CD14-positive monocyte (primary cell): ENCODE results near the gene LAMA3. TPM values are rescaled to one million over a fixed set of nuclear protein-coding genes. Genes with fewer than 3 reads are reported as not detected.

Experiments used
- DNase-seq, 3 donors: peaks; one replicate each; pipeline ENCODE4 v3.0.0-alpha.2; 2011 to 2022
- H2AFZ ChIP-seq: 2 replicates; pipeline ENCODE4 v1.6.0; 2012; ENCODE audit warnings: mild to moderate bottlenecking, low read depth, low read length, inconsistent platforms; ENCODE audit not compliant: insufficient read depth, poor library complexity, severe bottlenecking
- H3K27ac ChIP-seq, 2 donors: 1 replicate in 1 of 2; 2 replicates in 1 of 2; pipeline ENCODE4 v1.5.1; 2012 to 2013; ENCODE audit warnings: low read length in 2 of 2, control low read depth in 1 of 2, inconsistent platforms in 1 of 2, low read depth in 1 of 2, mild to moderate bottlenecking in 1 of 2
- H3K27me3 ChIP-seq, 2 donors: one replicate each; pipeline versions ENCODE4 v1.6.0 to v1.6.1; 2011 to 2013; ENCODE audit warnings: low read length in 2 of 2; ENCODE audit not compliant: control insufficient read depth in 2 of 2, insufficient read depth in 2 of 2
- H3K36me3 ChIP-seq, 2 donors: replicated peaks in 1 of 2; 1 replicate in 1 of 2; 2 replicates in 1 of 2; pipeline versions ENCODE4 v1.5.1 to v1.6.1; 2012 to 2013; ENCODE audit warnings: low read length in 2 of 2, control low read depth in 1 of 2, inconsistent platforms in 1 of 2, mild to moderate bottlenecking in 1 of 2; ENCODE audit not compliant: insufficient read depth in 2 of 2, control insufficient read depth in 1 of 2
- H3K4me1 ChIP-seq, 2 donors: 1 replicate in 1 of 2; 2 replicates in 1 of 2; pipeline versions ENCODE4 v1.5.1 to v1.6.1; 2012 to 2013; ENCODE audit warnings: low read length in 2 of 2, control low read depth in 1 of 2, inconsistent platforms in 1 of 2, mild to moderate bottlenecking in 1 of 2, moderate library complexity in 1 of 2; ENCODE audit not compliant: insufficient read depth in 2 of 2, control insufficient read depth in 1 of 2
- H3K4me2 ChIP-seq: replicated peaks from 2 replicates; pipeline ENCODE3; 2012; ENCODE audit warnings: low read length, moderate library complexity, mild to moderate bottlenecking; ENCODE audit not compliant: poor library complexity, severe bottlenecking; ENCODE audit errors: extremely low read depth
- H3K4me3 ChIP-seq, 3 experiments: fragments of 200-600 bp in 1 of 3; sonication (generic) in 1 of 3; replicated peaks in 1 of 3; 1 replicate in 2 of 3; 2 replicates in 1 of 3; pipeline ENCODE4 v1.5.1; 2011 to 2013; ENCODE audit warnings: low read length in 3 of 3, mild to moderate bottlenecking in 3 of 3, control low read depth in 2 of 3, low read depth in 2 of 3, inconsistent platforms in 1 of 3, moderate library complexity in 1 of 3
- H3K79me2 ChIP-seq: 2 replicates; pipeline ENCODE4 v1.6.0; 2012; ENCODE audit warnings: mild to moderate bottlenecking, control low read depth, inconsistent platforms, low read length, moderate library complexity; ENCODE audit not compliant: insufficient read depth
- H3K9ac ChIP-seq: 2 replicates; pipeline ENCODE4 v1.6.0; 2017; ENCODE audit warnings: low read length, mild to moderate bottlenecking; ENCODE audit not compliant: insufficient read depth, poor library complexity, severe bottlenecking
- H3K9me3 ChIP-seq, 2 donors: replicated peaks in 1 of 2; 1 replicate in 1 of 2; 2 replicates in 1 of 2; pipeline versions ENCODE4 v1.5.1 to v1.6.1; 2012 to 2013; ENCODE audit warnings: low read length in 2 of 2, control low read depth in 1 of 2; ENCODE audit not compliant: control insufficient read depth in 1 of 2, insufficient read depth in 1 of 2
- H4K20me1 ChIP-seq: 2 replicates; pipeline ENCODE4 v1.6.0; 2012; ENCODE audit warnings: mild to moderate bottlenecking, low read length, control low read depth, moderate library complexity; ENCODE audit not compliant: insufficient read depth
- H3K27ac Mint-ChIP-seq, 7 donors: one replicate each; pipeline ENCODE4 v1.8.0; 2020; ENCODE audit warnings: mild to moderate bottlenecking in 7 of 7, mixed read lengths in 7 of 7, moderate library complexity in 6 of 7, inconsistent platforms in 2 of 7
- H3K27me3 Mint-ChIP-seq, 3 donors: one replicate each; pipeline ENCODE4 v1.8.0; 2021 to 2022; ENCODE audit warnings: low read depth in 3 of 3, mild to moderate bottlenecking in 3 of 3, mixed read lengths in 3 of 3, moderate library complexity in 3 of 3, inconsistent platforms in 1 of 3
- H3K36me3 Mint-ChIP-seq, 2 donors: one replicate each; pipeline ENCODE4 v1.8.0; 2020; ENCODE audit warnings: mixed read lengths in 2 of 2, inconsistent platforms in 1 of 2, mild to moderate bottlenecking in 1 of 2
- H3K4me1 Mint-ChIP-seq: one replicate; pipeline ENCODE4 v1.8.0; 2020; ENCODE audit warnings: mild to moderate bottlenecking, mixed read lengths
- H3K4me3 Mint-ChIP-seq, 2 donors: one replicate each; pipeline ENCODE4 v1.8.0; 2020; ENCODE audit warnings: mild to moderate bottlenecking in 2 of 2, mixed read lengths in 2 of 2, moderate library complexity in 1 of 2
- H3K9me3 Mint-ChIP-seq, 7 donors: one replicate each; pipeline ENCODE4 v1.8.0; 2020 to 2022; ENCODE audit warnings: mixed read lengths in 7 of 7, mild to moderate bottlenecking in 6 of 7, moderate library complexity in 6 of 7, inconsistent platforms in 2 of 7
- WGBS: methylation state at CpG from one replicate; pipeline ENCODE4 v1.1.5; 2013; ENCODE audit warnings: missing lambda C conversion rate; ENCODE audit not compliant: insufficient coverage; 5-methylcytosine and 5-hydroxymethylcytosine counted together
- intact Hi-C, 2 donors: fragments of 100-400 bp; cut with micrococcal nuclease; formaldehyde crosslinking; loops; one replicate each; pipeline versions ENCODE4 v1.15.0 to v1.15.1; 2023
- polyA plus RNA-seq, 3 donors: library from polyadenylated mRNA; depleted of rRNA in 1 of 3; unstranded in 2 of 3; stranded (reverse) in 1 of 3; fragments of 300-500 nt in 2 of 3; fragments of >200 nt in 1 of 3; fragmentation: Illumina TruSeq in 2 of 3; gene quantifications; 1 replicate in 2 of 3; 2 replicates in 1 of 3; pipeline ENCODE4 v1.2.3, GENCODE V29; 2012 to 2021
- TF ChIP-seq, protein P1 (sequence below): fragments of 200-600 bp; IDR thresholded peaks from one replicate; pipeline ENCODE4 v1.8.0; 2022; ENCODE audit warnings: antibody characterized with exemption, mild to moderate bottlenecking

The LAMA3 gene
- polyA plus RNA-seq, 3 donors, result not detected

DNA sequence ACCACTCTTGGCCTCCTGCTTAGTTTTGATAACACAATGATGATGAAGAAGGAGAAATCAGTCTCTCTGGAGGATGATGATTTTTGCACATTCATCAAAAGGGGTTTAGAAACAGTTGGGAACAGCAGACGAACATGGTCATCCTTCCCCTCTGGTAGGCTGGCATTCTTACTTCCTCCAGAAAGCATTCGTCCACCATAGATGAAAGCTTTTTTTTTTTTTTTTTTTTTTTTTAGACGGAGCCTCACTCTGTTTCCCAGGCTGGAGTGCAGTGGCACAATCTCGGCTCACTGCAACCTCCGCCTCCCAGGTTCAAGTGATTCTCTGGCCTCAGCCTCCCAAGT is 281.8 kb downstream of the LAMA3 start:
- Histone ChIP-seq H3K4me3 (no peak overlapping the region), H3K4me2 (no peak overlapping the region)
- WGBS, result no CpG with 5 or more reads among the region's 5 CpGs

DNA sequence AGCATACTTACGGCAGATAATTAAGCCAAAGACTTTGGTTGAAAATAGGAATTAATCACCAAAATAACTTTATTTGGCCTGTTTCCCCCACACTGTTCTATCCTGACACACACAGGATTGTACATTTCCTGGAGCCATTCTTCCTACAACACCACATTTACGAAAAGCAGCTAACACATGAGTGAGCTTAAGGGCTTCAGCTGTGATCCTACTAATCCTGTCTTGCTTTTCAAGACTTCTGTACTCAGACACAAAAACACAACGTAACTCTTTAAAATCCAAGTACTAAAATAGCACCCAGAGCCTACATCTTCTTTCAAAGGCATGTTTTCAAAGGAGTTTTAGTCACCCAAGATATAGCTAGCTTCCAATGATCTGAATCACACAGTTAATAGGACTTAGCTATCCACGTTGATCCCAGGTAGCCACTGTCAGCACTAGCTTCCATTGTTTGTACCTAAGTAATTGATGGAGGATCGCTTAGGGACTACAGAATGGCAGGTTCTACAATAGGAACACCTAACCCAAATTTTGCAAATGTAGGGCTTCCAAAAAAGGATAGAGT is 282.5 kb downstream of the LAMA3 start:
- Mint-ChIP-seq H3K4me1 (peaks cover 31% of the 10 kb centered on the region), H3K4me3 (no peak overlapping the region), H3K36me3 (no peaks in the 10 kb centered on the region), H3K27ac (no peak overlapping the region), H3K27me3 (no peaks in the 10 kb centered on the region), H3K9me3 (peaks cover 0 to 4% (median 0%) of the 10 kb centered on the region in 7 donors)
- intact Hi-C loops, result no loop called here
- WGBS, result 100% methylated on average over 1 of the region's 5 CpGs
- TF ChIP-seq, protein P1, sequence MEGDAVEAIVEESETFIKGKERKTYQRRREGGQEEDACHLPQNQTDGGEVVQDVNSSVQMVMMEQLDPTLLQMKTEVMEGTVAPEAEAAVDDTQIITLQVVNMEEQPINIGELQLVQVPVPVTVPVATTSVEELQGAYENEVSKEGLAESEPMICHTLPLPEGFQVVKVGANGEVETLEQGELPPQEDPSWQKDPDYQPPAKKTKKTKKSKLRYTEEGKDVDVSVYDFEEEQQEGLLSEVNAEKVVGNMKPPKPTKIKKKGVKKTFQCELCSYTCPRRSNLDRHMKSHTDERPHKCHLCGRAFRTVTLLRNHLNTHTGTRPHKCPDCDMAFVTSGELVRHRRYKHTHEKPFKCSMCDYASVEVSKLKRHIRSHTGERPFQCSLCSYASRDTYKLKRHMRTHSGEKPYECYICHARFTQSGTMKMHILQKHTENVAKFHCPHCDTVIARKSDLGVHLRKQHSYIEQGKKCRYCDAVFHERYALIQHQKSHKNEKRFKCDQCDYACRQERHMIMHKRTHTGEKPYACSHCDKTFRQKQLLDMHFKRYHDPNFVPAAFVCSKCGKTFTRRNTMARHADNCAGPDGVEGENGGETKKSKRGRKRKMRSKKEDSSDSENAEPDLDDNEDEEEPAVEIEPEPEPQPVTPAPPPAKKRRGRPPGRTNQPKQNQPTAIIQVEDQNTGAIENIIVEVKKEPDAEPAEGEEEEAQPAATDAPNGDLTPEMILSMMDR, result no peak
- H3K4me1 ChIP-seq, result peaks cover 25 to 29% of the 10 kb centered on the region in 2 donors
- no peaks in the 10 kb centered on the region for H3K9me3 ChIP-seq
- no peak overlapping the region for H3K4me2 ChIP-seq
- H3K4me3 ChIP-seq, result no peak overlapping the region
- no peaks in the 10 kb centered on the region for H4K20me1 ChIP-seq
- H3K36me3 ChIP-seq, result no peaks in the 10 kb centered on the region
- H3K79me2 ChIP-seq, result no peaks in the 10 kb centered on the region
- no peaks in the 10 kb centered on the region for H3K27me3 ChIP-seq
- no peak overlapping the region for H3K27ac ChIP-seq
- DNase-seq, result no peak
- H3K9ac ChIP-seq, result no peak overlapping the region
- H2AFZ ChIP-seq, result no peak overlapping the region

More for the DNA sequence above, 281.8 kb downstream of the LAMA3 start:
- Mint-ChIP-seq H3K27ac (no peak overlapping the region), H3K4me1 (peaks cover 33% of the 10 kb centered on the region), H3K4me3 (no peak overlapping the region), H3K27me3 (no peaks in the 10 kb centered on the region), H3K36me3 (no peaks in the 10 kb centered on the region), H3K9me3 (peaks cover 0 to 4% (median 0%) of the 10 kb centered on the region in 7 donors)
- TF ChIP-seq, protein P1, result no peak
- H3K79me2 ChIP-seq, result no peaks in the 10 kb centered on the region
- no peaks in the 10 kb centered on the region for H3K36me3 ChIP-seq
- H3K27me3 ChIP-seq, result no peaks in the 10 kb centered on the region
- no peaks in the 10 kb centered on the region for H4K20me1 ChIP-seq
- DNase-seq, result no peak
- no peak overlapping the region for H3K9ac ChIP-seq
- H2AFZ ChIP-seq, result peak overlapping the region; percentile 28
- no peaks in the 10 kb centered on the region for H3K9me3 ChIP-seq
- peaks cover 25 to 30% of the 10 kb centered on the region in 2 donors for H3K4me1 ChIP-seq
- H3K27ac ChIP-seq, result no peak overlapping the region
- intact Hi-C loops, result no loop called here
